ENCODE results near the gene C6orf118.

- TF ChIP-seq STAT5B (CRISPR knock-in tag; IDR thresholded peaks at IDR 0.05) (no peak), NR0B1 (IDR thresholded peaks at IDR 0.05; ENCODE audit: partially characterized antibody) (no peak), ATF3 (IDR thresholded peaks at IDR 0.05) (no peak), ATF3 (CRISPR knock-in tag; conservative IDR thresholded peaks at IDR 0.05) (no peak), TFE3 (CRISPR knock-in tag; IDR thresholded peaks at IDR 0.05) (no peak), SIN3B (IDR thresholded peaks at IDR 0.05; ENCODE audit: low read depth) (no peak)
These were observed 34.8 kb downstream of the C6orf118 start for GRCh38 chr6:165274611-165275010.

Data from K562 (cell line).